GM23338 (cell line): ENCODE data around the gene RMC1. TPM values are rescaled to one million over a fixed set of nuclear protein-coding genes. Genes with fewer than 3 reads are reported as not detected.

Source experiments
- ATAC-seq: fragments of 200-7000 bp; cut with Tn5 transposase; 3 replicates; pipeline ENCODE4 v1.9.1; 2020
- DNase-seq: peaks from one replicate; pipeline ENCODE4 v3.0.0-alpha.2; 2015; ENCODE audit warnings: low spot score
- H2AFZ ChIP-seq: fragments of 200-600 bp; sonication (generic); 2 replicates; pipeline ENCODE4 v1.8.0; 2016; ENCODE audit warnings: antibody characterized with exemption, mild to moderate bottlenecking, moderate library complexity
- H3F3A ChIP-seq: fragments of 200-600 bp; sonication (generic); replicated peaks from 2 replicates; pipeline ENCODE4 v1.8.0; 2017; ENCODE audit warnings: antibody characterized with exemption, mixed run types, low read depth
- H3K27ac ChIP-seq: fragments of 200-600 bp; sonication (generic); 2 replicates; pipeline ENCODE4 v1.6.1; 2016; ENCODE audit warnings: low read depth
- H3K27me3 ChIP-seq: fragments of 200-600 bp; sonication (generic); 2 replicates; pipeline ENCODE4 v1.8.0; 2016; ENCODE audit warnings: mild to moderate bottlenecking, mixed run types, moderate library complexity; ENCODE audit not compliant: insufficient read depth
- H3K36me3 ChIP-seq: fragments of 200-600 bp; sonication (generic); 2 replicates; pipeline ENCODE4 v1.8.0; 2016; ENCODE audit warnings: mild to moderate bottlenecking; ENCODE audit not compliant: insufficient read depth
- H3K4me1 ChIP-seq: fragments of 200-600 bp; sonication (generic); 2 replicates; pipeline ENCODE4 v1.8.0; 2016; ENCODE audit warnings: mild to moderate bottlenecking, moderate library complexity; ENCODE audit not compliant: insufficient read depth
- H3K4me2 ChIP-seq: fragments of 200-600 bp; sonication (generic); 2 replicates; pipeline ENCODE4 v1.7.1; 2017; ENCODE audit warnings: mixed run types
- H3K4me3 ChIP-seq: fragments of 200-600 bp; sonication (generic); 2 replicates; pipeline ENCODE4 v1.6.1; 2016; ENCODE audit warnings: mixed run types
- H3K79me2 ChIP-seq: fragments of 200-600 bp; sonication (generic); replicated peaks from 2 replicates; pipeline ENCODE4 v1.8.0; 2017; ENCODE audit warnings: mild to moderate bottlenecking; ENCODE audit not compliant: insufficient read depth
- H3K9me2 ChIP-seq: fragments of 200-600 bp; sonication (generic); 2 replicates; pipeline ENCODE4 v1.8.0; 2017; ENCODE audit not compliant: insufficient read depth
- H4K20me1 ChIP-seq: fragments of 200-600 bp; sonication (generic); replicated peaks from 2 replicates; pipeline ENCODE4 v1.8.0; 2017; ENCODE audit warnings: mild to moderate bottlenecking; ENCODE audit not compliant: insufficient read depth
- H3K27ac Mint-ChIP-seq: 2 replicates; pipeline ENCODE4 v1.8.0; 2020; ENCODE audit warnings: inconsistent platforms, mild to moderate bottlenecking, moderate library complexity, mixed read lengths
- H3K27me3 Mint-ChIP-seq: 3 replicates; pipeline ENCODE4 v1.8.0; 2022; ENCODE audit warnings: low read depth, mild to moderate bottlenecking, moderate library complexity, mixed read lengths, inconsistent platforms; ENCODE audit not compliant: insufficient read depth, poor library complexity
- H3K36me3 Mint-ChIP-seq: 3 replicates; pipeline ENCODE4 v1.8.0; 2021; ENCODE audit warnings: low read depth, mild to moderate bottlenecking, inconsistent platforms, moderate library complexity, mixed read lengths
- H3K4me1 Mint-ChIP-seq: 3 replicates; pipeline ENCODE4 v1.8.0; 2020; ENCODE audit warnings: mild to moderate bottlenecking, inconsistent platforms, mixed read lengths
- H3K4me3 Mint-ChIP-seq: 3 replicates; pipeline ENCODE4 v1.8.0; 2021; ENCODE audit warnings: moderate library complexity, mild to moderate bottlenecking, inconsistent platforms, mixed read lengths
- H3K9me3 Mint-ChIP-seq: 3 replicates; pipeline ENCODE4 v1.8.0; 2020; ENCODE audit warnings: moderate library complexity, mild to moderate bottlenecking, inconsistent platforms, mixed read lengths
- CREB1 ChIP-seq: fragments of 250-450 bp; sonication (Bioruptor Pico); IDR thresholded peaks from 2 replicates; pipeline ENCODE4 v1.5.0; 2020; ENCODE audit warnings: low read depth, mild to moderate bottlenecking, moderate library complexity
- NANOG ChIP-seq: IDR thresholded peaks from 2 replicates; pipeline ENCODE4 v1.6.1; 2016; ENCODE audit warnings: antibody characterized with exemption, borderline replicate concordance
- POLR2AphosphoS5 ChIP-seq: IDR thresholded peaks from 2 replicates; pipeline ENCODE4 v1.6.1; 2016; ENCODE audit warnings: antibody characterized with exemption, low read depth
- ZNF331 ChIP-seq: fragments of 250-450 bp; sonication (Bioruptor Pico); IDR thresholded peaks from 2 replicates; pipeline ENCODE4 v1.5.0; 2020; ENCODE audit warnings: low read depth, mild to moderate bottlenecking, moderate library complexity
- ZNF462 ChIP-seq: fragments of 250-450 bp; sonication (Bioruptor Pico); IDR thresholded peaks from 2 replicates; pipeline ENCODE4 v1.5.0; 2020; ENCODE audit warnings: mild to moderate bottlenecking, moderate library complexity
- polyA plus RNA-seq: library from polyadenylated mRNA; unstranded; fragments of >200 nt; fragmentation: Nextera tagmentation; extraction: Ambion mirVana; gene quantifications from 2 replicates; pipeline ENCODE4 v1.2.1, GENCODE V29; 2016
- total RNA-seq: library from RNA; depleted of rRNA; stranded (reverse); fragments of >200 nt; shearing (Covaris generic); gene quantifications from 2 replicates; pipeline ENCODE4 v1.2.3, GENCODE V29; 2014
- TF ChIP-seq, protein P1 (sequence below): IDR thresholded peaks from one replicate; pipeline ENCODE4 v1.6.1; 2018; ENCODE audit warnings: antibody characterized with exemption; ENCODE audit not compliant: unreplicated experiment
- TF ChIP-seq, protein P2 (sequence below): IDR thresholded peaks from 2 replicates; pipeline ENCODE4 v1.6.1; 2016; ENCODE audit warnings: antibody characterized with exemption

Gene RMC1
- total and polyA plus RNA-seq, 2 experiments from 2014 or later, result 18.9 to 24.6 TPM

DNA sequence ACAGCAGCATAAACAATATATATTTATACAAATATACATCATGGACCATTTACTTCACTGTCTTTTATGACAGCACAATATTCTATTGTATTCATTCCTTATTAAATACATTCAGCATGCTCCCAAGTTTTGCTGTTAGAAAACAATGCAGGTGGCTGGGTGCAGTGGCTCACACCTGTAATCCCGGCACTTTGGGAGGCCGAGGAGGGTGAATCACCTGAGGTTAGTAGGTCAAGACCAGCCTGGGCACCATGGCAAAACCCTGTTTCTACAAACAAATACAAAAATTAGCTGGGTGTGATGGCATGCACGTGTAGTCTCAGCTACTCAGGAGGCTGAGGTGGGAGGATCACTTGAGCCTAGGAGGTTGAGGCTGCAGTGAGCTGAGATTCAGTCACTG is 44.0 kb downstream of the RMC1 start:
- H3K4me1 Mint-ChIP-seq, result no peaks in the 10 kb centered on the region
- Histone ChIP-seq H3K9me2 (no peaks in the 10 kb centered on the region), H3K4me1 (no peaks in the 10 kb centered on the region), H4K20me1 (peaks cover 7% of the 10 kb centered on the region), H3K4me2 (no peak overlapping the region), H3F3A (no peaks in the 10 kb centered on the region), H3K79me2 (no peaks in the 10 kb centered on the region; the same call in 1 of the 2 replicates), H3K36me3 (peaks cover 51% of the 10 kb centered on the region), H3K27me3 (no peaks in the 10 kb centered on the region), H3K27ac (no peak overlapping the region), H2AFZ (no peak overlapping the region), H3K4me3 (no peak overlapping the region)
- TF ChIP-seq ZNF462 (no peak), ZNF331 (CRISPR knock-in tag) (no peak), CREB1 (CRISPR knock-in tag) (no peak), POLR2AphosphoS5 (no peak), NANOG (no peak)
- TF ChIP-seq, protein P1, sequence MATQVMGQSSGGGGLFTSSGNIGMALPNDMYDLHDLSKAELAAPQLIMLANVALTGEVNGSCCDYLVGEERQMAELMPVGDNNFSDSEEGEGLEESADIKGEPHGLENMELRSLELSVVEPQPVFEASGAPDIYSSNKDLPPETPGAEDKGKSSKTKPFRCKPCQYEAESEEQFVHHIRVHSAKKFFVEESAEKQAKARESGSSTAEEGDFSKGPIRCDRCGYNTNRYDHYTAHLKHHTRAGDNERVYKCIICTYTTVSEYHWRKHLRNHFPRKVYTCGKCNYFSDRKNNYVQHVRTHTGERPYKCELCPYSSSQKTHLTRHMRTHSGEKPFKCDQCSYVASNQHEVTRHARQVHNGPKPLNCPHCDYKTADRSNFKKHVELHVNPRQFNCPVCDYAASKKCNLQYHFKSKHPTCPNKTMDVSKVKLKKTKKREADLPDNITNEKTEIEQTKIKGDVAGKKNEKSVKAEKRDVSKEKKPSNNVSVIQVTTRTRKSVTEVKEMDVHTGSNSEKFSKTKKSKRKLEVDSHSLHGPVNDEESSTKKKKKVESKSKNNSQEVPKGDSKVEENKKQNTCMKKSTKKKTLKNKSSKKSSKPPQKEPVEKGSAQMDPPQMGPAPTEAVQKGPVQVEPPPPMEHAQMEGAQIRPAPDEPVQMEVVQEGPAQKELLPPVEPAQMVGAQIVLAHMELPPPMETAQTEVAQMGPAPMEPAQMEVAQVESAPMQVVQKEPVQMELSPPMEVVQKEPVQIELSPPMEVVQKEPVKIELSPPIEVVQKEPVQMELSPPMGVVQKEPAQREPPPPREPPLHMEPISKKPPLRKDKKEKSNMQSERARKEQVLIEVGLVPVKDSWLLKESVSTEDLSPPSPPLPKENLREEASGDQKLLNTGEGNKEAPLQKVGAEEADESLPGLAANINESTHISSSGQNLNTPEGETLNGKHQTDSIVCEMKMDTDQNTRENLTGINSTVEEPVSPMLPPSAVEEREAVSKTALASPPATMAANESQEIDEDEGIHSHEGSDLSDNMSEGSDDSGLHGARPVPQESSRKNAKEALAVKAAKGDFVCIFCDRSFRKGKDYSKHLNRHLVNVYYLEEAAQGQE, result no peak
- TF ChIP-seq, protein P2, sequence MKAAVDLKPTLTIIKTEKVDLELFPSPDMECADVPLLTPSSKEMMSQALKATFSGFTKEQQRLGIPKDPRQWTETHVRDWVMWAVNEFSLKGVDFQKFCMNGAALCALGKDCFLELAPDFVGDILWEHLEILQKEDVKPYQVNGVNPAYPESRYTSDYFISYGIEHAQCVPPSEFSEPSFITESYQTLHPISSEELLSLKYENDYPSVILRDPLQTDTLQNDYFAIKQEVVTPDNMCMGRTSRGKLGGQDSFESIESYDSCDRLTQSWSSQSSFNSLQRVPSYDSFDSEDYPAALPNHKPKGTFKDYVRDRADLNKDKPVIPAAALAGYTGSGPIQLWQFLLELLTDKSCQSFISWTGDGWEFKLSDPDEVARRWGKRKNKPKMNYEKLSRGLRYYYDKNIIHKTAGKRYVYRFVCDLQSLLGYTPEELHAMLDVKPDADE, result no peak
- DNase-seq (no peak), ATAC-seq (no peak)
- no peak overlapping the region for H3K27ac Mint-ChIP-seq
- peaks cover 2% of the 10 kb centered on the region for H3K27me3 Mint-ChIP-seq
- H3K9me3 Mint-ChIP-seq, result no peaks in the 10 kb centered on the region
- no peak overlapping the region for H3K4me3 Mint-ChIP-seq
- peaks cover 51% of the 10 kb centered on the region for H3K36me3 Mint-ChIP-seq
